ENCODE measurements around the gene RNF11. TPM values are rescaled to one million over a fixed set of nuclear protein-coding genes. Genes with fewer than 3 reads are reported as not detected.
A peak's percentile ranks its signal among the peaks of the same experiment; 100 is the strongest.

Gene RNF11
- polyA plus RNA-seq, 3 donors, result 25.3 to 30.4 (median 28.4) TPM

DNA sequence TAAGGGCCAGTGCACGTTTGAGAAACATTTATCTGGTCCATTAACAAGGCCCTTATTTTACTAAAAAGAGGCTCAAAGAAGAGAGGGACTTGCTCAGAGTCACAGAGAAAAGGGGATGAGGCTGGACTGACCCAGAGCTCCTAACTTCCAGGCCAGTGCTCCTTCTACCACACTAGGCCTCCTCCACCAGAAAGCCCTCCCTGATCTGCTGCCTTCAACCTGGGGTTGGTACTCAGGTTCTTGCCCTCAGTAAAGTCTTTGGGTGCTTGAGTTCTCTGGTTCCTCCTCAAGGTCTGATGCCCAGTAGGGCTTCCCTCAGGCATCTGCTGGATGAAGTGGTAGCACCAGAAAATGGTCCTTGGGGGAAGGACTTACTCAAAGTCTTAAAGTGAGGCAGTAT is 68.3 kb downstream of the RNF11 start:
- intact Hi-C loops (cut with micrococcal nuclease), result no loop called here
- H3K79me2 ChIP-seq (ENCODE audit: insufficient read depth, low read length), result no peaks in the 10 kb centered on the region
- Mint-ChIP-seq H3K27ac (peak overlapping the region in 1 of 7 donors; percentile 76), H3K27me3 (ENCODE audit: low read depth in 3 of 3) (peaks cover 0 to 5% (median 5%) of the 10 kb centered on the region in 3 donors), H3K4me1 (peaks cover 12% of the 10 kb centered on the region), H3K4me3 (no peak overlapping the region), H3K9me3 (peaks cover 0 to 1% (median 0%) of the 10 kb centered on the region in 7 donors), H3K36me3 (no peaks in the 10 kb centered on the region)
- peaks cover 7 to 8% of the 10 kb centered on the region in 2 donors for H3K4me1 ChIP-seq (ENCODE audit: control insufficient read depth in 1 of 2, insufficient read depth in 2 of 2, low read length in 2 of 2)
- no peak for DNase-seq
- no CpG with 5 or more reads among the region's 1 CpG for WGBS (ENCODE audit: insufficient coverage)
- H3K4me2 ChIP-seq (replicated peaks; ENCODE audit: extremely low read depth, low read length, poor library complexity, severe bottlenecking), result no peak overlapping the region
- no peaks in the 10 kb centered on the region for H3K27me3 ChIP-seq (ENCODE audit: control insufficient read depth in 2 of 2, insufficient read depth in 2 of 2, low read length in 2 of 2)
- H3K9ac ChIP-seq (ENCODE audit: insufficient read depth, low read length, poor library complexity, severe bottlenecking), result no peak overlapping the region
- H3K9me3 ChIP-seq (replicated peaks in 1 of 2; ENCODE audit: control insufficient read depth in 1 of 2, insufficient read depth in 1 of 2, low read length in 2 of 2), result no peaks in the 10 kb centered on the region
- H4K20me1 ChIP-seq (ENCODE audit: insufficient read depth, low read length), result no peaks in the 10 kb centered on the region
- H2AFZ ChIP-seq (ENCODE audit: insufficient read depth, low read depth, low read length, poor library complexity, severe bottlenecking), result no peak overlapping the region
- no peak for TF ChIP-seq CTCF (IDR thresholded peaks at IDR 0.05)
- H3K27ac ChIP-seq (ENCODE audit: low read depth in 1 of 2, low read length in 2 of 2), result no peak overlapping the region
- no peaks in the 10 kb centered on the region for H3K36me3 ChIP-seq (replicated peaks in 1 of 2; ENCODE audit: control insufficient read depth in 1 of 2, insufficient read depth in 2 of 2, low read length in 2 of 2)
- H3K4me3 ChIP-seq (replicated peaks in 1 of 3; ENCODE audit: low read depth in 2 of 3, low read length in 3 of 3), result no peak overlapping the region

DNA sequence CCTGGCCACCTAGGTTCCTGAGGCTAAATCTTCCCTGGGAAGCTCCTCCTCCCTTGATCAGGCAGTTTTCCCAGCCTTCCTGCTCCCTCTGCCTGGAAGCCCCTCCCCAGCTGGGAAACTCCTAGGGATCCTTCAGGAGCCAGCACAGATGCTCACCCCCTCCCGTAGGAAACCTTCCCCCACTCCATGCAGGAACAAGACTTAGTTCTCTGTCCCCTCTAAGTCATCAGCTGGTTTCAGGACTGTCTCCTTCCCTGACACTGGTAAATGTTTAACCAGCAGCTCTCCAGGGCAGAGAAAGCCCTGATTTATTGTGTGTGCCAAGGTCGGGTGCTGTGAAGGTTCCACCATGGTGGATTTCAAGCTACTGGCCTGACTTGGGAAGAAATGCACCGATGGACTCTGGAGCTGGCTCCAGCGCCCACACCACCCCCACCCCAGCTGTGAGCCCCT is 69.3 kb downstream of the RNF11 start:
- H3K27me3 ChIP-seq (ENCODE audit: control insufficient read depth in 2 of 2, insufficient read depth in 2 of 2, low read length in 2 of 2), result no peaks in the 10 kb centered on the region
- DNase-seq, result no peak
- H3K4me1 ChIP-seq (ENCODE audit: control insufficient read depth in 1 of 2, insufficient read depth in 2 of 2, low read length in 2 of 2), result peaks cover 7 to 8% of the 10 kb centered on the region in 2 donors
- H3K4me1 Mint-ChIP-seq, result peaks cover 12% of the 10 kb centered on the region
- 100% methylated on average over 1 of the region's 4 CpGs for WGBS (ENCODE audit: insufficient coverage)
- H3K27ac ChIP-seq (ENCODE audit: low read depth in 1 of 2, low read length in 2 of 2), result no peak overlapping the region
- intact Hi-C loops (cut with micrococcal nuclease), result no loop called here
- no peaks in the 10 kb centered on the region for H3K36me3 Mint-ChIP-seq
- peaks cover 0 to 1% (median 0%) of the 10 kb centered on the region in 7 donors for H3K9me3 Mint-ChIP-seq
- H3K4me3 Mint-ChIP-seq, result no peak overlapping the region
- H3K9ac ChIP-seq (ENCODE audit: insufficient read depth, low read length, poor library complexity, severe bottlenecking), result no peak overlapping the region
- H3K79me2 ChIP-seq (ENCODE audit: insufficient read depth, low read length), result no peaks in the 10 kb centered on the region
- no peak overlapping the region for H3K4me2 ChIP-seq (replicated peaks; ENCODE audit: extremely low read depth, low read length, poor library complexity, severe bottlenecking)
- H4K20me1 ChIP-seq (ENCODE audit: insufficient read depth, low read length), result no peaks in the 10 kb centered on the region
- H3K27me3 Mint-ChIP-seq (ENCODE audit: low read depth in 3 of 3), result peaks cover 1 to 7% (median 5%) of the 10 kb centered on the region in 3 donors
- H2AFZ ChIP-seq (ENCODE audit: insufficient read depth, low read depth, low read length, poor library complexity, severe bottlenecking), result no peak overlapping the region
- TF ChIP-seq CTCF (IDR thresholded peaks at IDR 0.05), result no peak
- no peaks in the 10 kb centered on the region for H3K36me3 ChIP-seq (replicated peaks in 1 of 2; ENCODE audit: control insufficient read depth in 1 of 2, insufficient read depth in 2 of 2, low read length in 2 of 2)
- no peak overlapping the region for H3K4me3 ChIP-seq (replicated peaks in 1 of 3; ENCODE audit: low read depth in 2 of 3, low read length in 3 of 3)
- no peak overlapping the region for H3K27ac Mint-ChIP-seq
- H3K9me3 ChIP-seq (replicated peaks in 1 of 2; ENCODE audit: control insufficient read depth in 1 of 2, insufficient read depth in 1 of 2, low read length in 2 of 2), result no peaks in the 10 kb centered on the region
